NOMO-1 treated with dmso at 0.1 percent for 144 hours (cell line): ENCODE results near the gene RADIL.

Source experiments
- DNase-seq: peaks from one replicate; lab custom pipeline; 2025; ENCODE audit not compliant: unreplicated experiment; lab: John Stamatoyannopoulos, UW

RADIL gene

GRCh38 chr7:4783292-4783652 is 100.2 kb downstream of the RADIL start:
- no peak for DNase-seq

GRCh38 chr7:4782333-4783291 is 100.9 kb downstream of the RADIL start:
- DNase-seq = no peak

GRCh38 chr7:4781366-4782069 is 102.0 kb downstream of the RADIL start:
- DNase-seq = no peak

- DNase-seq = no peak
These were observed 104.4 kb downstream of the RADIL start for GRCh38 chr7:4779118-4779517.

- no peak for DNase-seq
These were observed 107.5 kb downstream of the RADIL start for GRCh38 chr7:4775848-4776623.

- DNase-seq = peak; percentile 92
These were observed 108.2 kb downstream of the RADIL start, which contains the start of gene AP5Z1 for GRCh38 chr7:4775250-4775847. TSS of gene AP5Z1 (plus strand) at chr7:4775623. CDS start at chr7:4775716, 93 bp downstream.

- peak; percentile 62 for DNase-seq
These were observed 108.8 kb downstream of the RADIL start for GRCh38 chr7:4774658-4775249.

GRCh38 chr7:4774007-4774406 is 109.5 kb downstream of the RADIL start:
- DNase-seq = no peak

GRCh38 chr7:4772306-4772705 is 111.2 kb downstream of the RADIL start:
- DNase-seq = no peak

GRCh38 chr7:4771737-4772136 is 111.8 kb downstream of the RADIL start:
- no peak for DNase-seq

- no peak for DNase-seq
These were observed 112.6 kb downstream of the RADIL start for GRCh38 chr7:4770886-4771285.

- DNase-seq = no peak
These were observed 113.8 kb downstream of the RADIL start for GRCh38 chr7:4769761-4770160.

- no peak for DNase-seq
These were observed 114.6 kb downstream of the RADIL start for GRCh38 chr7:4768597-4769569.

- no peak for DNase-seq
These were observed 116.6 kb downstream of the RADIL start for GRCh38 chr7:4766666-4767519.

- DNase-seq = no peak
These were observed 117.6 kb downstream of the RADIL start for GRCh38 chr7:4765776-4766490.

GRCh38 chr7:4764402-4765007 is 119.0 kb downstream of the RADIL start:
- DNase-seq = no peak

GRCh38 chr7:4763794-4764185 is 119.7 kb downstream of the RADIL start:
- no peak for DNase-seq
